Measurements from ENCODE around the gene FAM120A.

The FAM120A gene

GRCh38 chr9:93470391-93470790 is 18.9 kb downstream of the FAM120A start:
- Histone ChIP-seq H3K36me3 (ENCODE audit: control insufficient read depth in 4 of 4, insufficient read depth in 4 of 4, low read length in 3 of 4) (peaks cover 6 to 17% (median 16%) of the 10 kb centered on the region in 4 experiments), H3K4me1 (ENCODE audit: control extremely low read depth in 1 of 4, control insufficient read depth in 4 of 4, insufficient read depth in 4 of 4, low read length in 3 of 4) (peaks cover 4 to 22% (median 17%) of the 10 kb centered on the region in 4 experiments), H3K27ac (ENCODE audit: insufficient read depth in 1 of 2, low read depth in 1 of 2, low read length in 2 of 2, poor library complexity in 1 of 2, severe bottlenecking in 2 of 2) (no peak overlapping the region), H3K9me3 (ENCODE audit: control extremely low read depth in 1 of 5, control insufficient read depth in 4 of 5, insufficient read depth in 2 of 5, low read depth in 1 of 5, low read length in 4 of 5) (no peaks in the 10 kb centered on the region), H3K4me3 (ENCODE audit: control insufficient read depth in 1 of 7, extremely low read depth in 1 of 7, insufficient read depth in 4 of 7, low read depth in 2 of 7, low read length in 6 of 7) (no peak overlapping the region), H3K27me3 (replicated peaks in 2 of 5; ENCODE audit: control insufficient read depth in 4 of 5, insufficient read depth in 5 of 5, low read length in 4 of 5) (no peaks in the 10 kb centered on the region)
- ChIA-PET POLR2A (no interaction called here), CTCF (no interaction called here)
- WGBS (ENCODE audit: insufficient coverage) = 76% methylated on average over 2 of the region's 5 CpGs
- no peak for DNase-seq

GRCh38 chr9:93471124-93471523 is 19.6 kb downstream of the FAM120A start:
- Histone ChIP-seq H3K27ac (ENCODE audit: insufficient read depth in 1 of 2, low read depth in 1 of 2, low read length in 2 of 2, poor library complexity in 1 of 2, severe bottlenecking in 2 of 2) (no peak overlapping the region), H3K9me3 (ENCODE audit: control extremely low read depth in 1 of 5, control insufficient read depth in 4 of 5, insufficient read depth in 2 of 5, low read depth in 1 of 5, low read length in 4 of 5) (no peaks in the 10 kb centered on the region), H3K4me1 (ENCODE audit: control extremely low read depth in 1 of 4, control insufficient read depth in 4 of 4, insufficient read depth in 4 of 4, low read length in 3 of 4) (peaks cover 4 to 22% (median 16%) of the 10 kb centered on the region in 4 experiments), H3K4me3 (ENCODE audit: control insufficient read depth in 1 of 7, extremely low read depth in 1 of 7, insufficient read depth in 4 of 7, low read depth in 2 of 7, low read length in 6 of 7) (no peak overlapping the region), H3K27me3 (replicated peaks in 2 of 5; ENCODE audit: control insufficient read depth in 4 of 5, insufficient read depth in 5 of 5, low read length in 4 of 5) (no peaks in the 10 kb centered on the region), H3K36me3 (ENCODE audit: control insufficient read depth in 4 of 4, insufficient read depth in 4 of 4, low read length in 3 of 4) (peaks cover 7 to 20% (median 18%) of the 10 kb centered on the region in 4 experiments)
- no peak for DNase-seq
- ChIA-PET POLR2A (no interaction called here), CTCF (interaction anchor here (1.0 kb wide), 1 partner anchor 38 kb away, joined by 3 read pairs; no protein-coding TSS in a partner anchor)
- WGBS (ENCODE audit: insufficient coverage) = 90% methylated on average over 6 of the region's 6 CpGs

GRCh38 chr9:93473411-93473810 is 21.9 kb downstream of the FAM120A start:
- CTCF ChIA-PET = interaction anchor here (1.1 to 1.4 kb wide), 2 partner anchors 11 to 19 kb away, joined by 3 to 4 read pairs; no protein-coding TSS in a partner anchor
- H3K9me3 ChIP-seq (ENCODE audit: control extremely low read depth in 1 of 5, control insufficient read depth in 4 of 5, insufficient read depth in 2 of 5, low read depth in 1 of 5, low read length in 4 of 5) = no peaks in the 10 kb centered on the region

GRCh38 chr9:93475108-93475507 is 23.6 kb downstream of the FAM120A start:
- WGBS (ENCODE audit: insufficient coverage) = 100% methylated on average over 1 of the region's 3 CpGs
- Histone ChIP-seq H3K4me3 (ENCODE audit: control insufficient read depth in 1 of 7, extremely low read depth in 1 of 7, insufficient read depth in 4 of 7, low read depth in 2 of 7, low read length in 6 of 7) (no peak overlapping the region), H3K27ac (ENCODE audit: insufficient read depth in 1 of 2, low read depth in 1 of 2, low read length in 2 of 2, poor library complexity in 1 of 2, severe bottlenecking in 2 of 2) (no peak overlapping the region), H3K4me1 (ENCODE audit: control extremely low read depth in 1 of 4, control insufficient read depth in 4 of 4, insufficient read depth in 4 of 4, low read length in 3 of 4) (no peaks in the 10 kb centered on the region), H3K9me3 (ENCODE audit: control extremely low read depth in 1 of 5, control insufficient read depth in 4 of 5, insufficient read depth in 2 of 5, low read depth in 1 of 5, low read length in 4 of 5) (no peaks in the 10 kb centered on the region), H3K27me3 (replicated peaks in 2 of 5; ENCODE audit: control insufficient read depth in 4 of 5, insufficient read depth in 5 of 5, low read length in 4 of 5) (no peaks in the 10 kb centered on the region), H3K36me3 (ENCODE audit: control insufficient read depth in 4 of 4, insufficient read depth in 4 of 4, low read length in 3 of 4) (peaks cover 14 to 39% (median 23%) of the 10 kb centered on the region in 4 experiments)
- POLR2A ChIA-PET = no interaction called here
- CTCF ChIA-PET = interaction anchor here (0.7 to 1.0 kb wide), 2 partner anchors 11 to 48 kb away, joined by 3 to 4 read pairs; no protein-coding TSS in a partner anchor
- no peak for DNase-seq

More at GRCh38 chr9:93473411-93473810, 21.9 kb downstream of the FAM120A start:
- Histone ChIP-seq H3K4me1 (ENCODE audit: control extremely low read depth in 1 of 4, control insufficient read depth in 4 of 4, insufficient read depth in 4 of 4, low read length in 3 of 4) (peaks cover 0 to 7% (median 3%) of the 10 kb centered on the region in 4 experiments), H3K36me3 (ENCODE audit: control insufficient read depth in 4 of 4, insufficient read depth in 4 of 4, low read length in 3 of 4) (peaks cover 13 to 34% (median 22%) of the 10 kb centered on the region in 4 experiments), H3K4me3 (ENCODE audit: control insufficient read depth in 1 of 7, extremely low read depth in 1 of 7, insufficient read depth in 4 of 7, low read depth in 2 of 7, low read length in 6 of 7) (no peak overlapping the region), H3K27ac (ENCODE audit: insufficient read depth in 1 of 2, low read depth in 1 of 2, low read length in 2 of 2, poor library complexity in 1 of 2, severe bottlenecking in 2 of 2) (no peak overlapping the region), H3K27me3 (replicated peaks in 2 of 5; ENCODE audit: control insufficient read depth in 4 of 5, insufficient read depth in 5 of 5, low read length in 4 of 5) (no peaks in the 10 kb centered on the region)
- POLR2A ChIA-PET = no interaction called here
- no CpG with 5 or more reads among the region's 5 CpGs for WGBS (ENCODE audit: insufficient coverage)
- DNase-seq = no peak

GRCh38 chr9:93475856-93476255 is 24.4 kb downstream of the FAM120A start:
- no peak for DNase-seq
- WGBS (ENCODE audit: insufficient coverage) = 88% methylated on average over 1 of the region's 3 CpGs
- H3K4me3 ChIP-seq (ENCODE audit: control insufficient read depth in 1 of 7, extremely low read depth in 1 of 7, insufficient read depth in 4 of 7, low read depth in 2 of 7, low read length in 6 of 7) = no peak overlapping the region
- no peaks in the 10 kb centered on the region for H3K4me1 ChIP-seq (ENCODE audit: control extremely low read depth in 1 of 4, control insufficient read depth in 4 of 4, insufficient read depth in 4 of 4, low read length in 3 of 4)
- ChIA-PET CTCF (interaction anchor here (0.7 to 1.0 kb wide), 2 partner anchors 12 to 47 kb away, joined by 3 to 4 read pairs; no protein-coding TSS in a partner anchor), POLR2A (no interaction called here)
- no peaks in the 10 kb centered on the region for H3K9me3 ChIP-seq (ENCODE audit: control extremely low read depth in 1 of 5, control insufficient read depth in 4 of 5, insufficient read depth in 2 of 5, low read depth in 1 of 5, low read length in 4 of 5)
- no peaks in the 10 kb centered on the region for H3K27me3 ChIP-seq (replicated peaks in 2 of 5; ENCODE audit: control insufficient read depth in 4 of 5, insufficient read depth in 5 of 5, low read length in 4 of 5)
- no peak overlapping the region for H3K27ac ChIP-seq (ENCODE audit: insufficient read depth in 1 of 2, low read depth in 1 of 2, low read length in 2 of 2, poor library complexity in 1 of 2, severe bottlenecking in 2 of 2)
- H3K36me3 ChIP-seq (ENCODE audit: control insufficient read depth in 4 of 4, insufficient read depth in 4 of 4, low read length in 3 of 4) = peaks cover 15 to 43% (median 23%) of the 10 kb centered on the region in 4 experiments

GRCh38 chr9:93476924-93477323 is 25.4 kb downstream of the FAM120A start:
- ChIA-PET CTCF (interaction anchor here (1.3 to 1.8 kb wide), 2 partner anchors 9 to 24 kb away, joined by 3 to 4 read pairs; partner anchors contain the start of gene FAM120AOS), POLR2A (interaction anchor here (1.2 kb wide), 1 partner anchor 89 kb away, joined by 3 read pairs; no protein-coding TSS in a partner anchor)
- 100% methylated on average over 1 of the region's 4 CpGs for WGBS (ENCODE audit: insufficient coverage)
- peaks cover 14 to 38% (median 19%) of the 10 kb centered on the region in 4 experiments for H3K36me3 ChIP-seq (ENCODE audit: control insufficient read depth in 4 of 4, insufficient read depth in 4 of 4, low read length in 3 of 4)
- no peak overlapping the region for H3K4me3 ChIP-seq (ENCODE audit: control insufficient read depth in 1 of 7, extremely low read depth in 1 of 7, insufficient read depth in 4 of 7, low read depth in 2 of 7, low read length in 6 of 7)
- DNase-seq = no peak
- no peaks in the 10 kb centered on the region for H3K27me3 ChIP-seq (replicated peaks in 2 of 5; ENCODE audit: control insufficient read depth in 4 of 5, insufficient read depth in 5 of 5, low read length in 4 of 5)
- H3K9me3 ChIP-seq (ENCODE audit: control extremely low read depth in 1 of 5, control insufficient read depth in 4 of 5, insufficient read depth in 2 of 5, low read depth in 1 of 5, low read length in 4 of 5) = no peaks in the 10 kb centered on the region
- no peaks in the 10 kb centered on the region for H3K4me1 ChIP-seq (ENCODE audit: control extremely low read depth in 1 of 4, control insufficient read depth in 4 of 4, insufficient read depth in 4 of 4, low read length in 3 of 4)
- no peak overlapping the region for H3K27ac ChIP-seq (ENCODE audit: insufficient read depth in 1 of 2, low read depth in 1 of 2, low read length in 2 of 2, poor library complexity in 1 of 2, severe bottlenecking in 2 of 2)

- no peaks in the 10 kb centered on the region for H3K4me1 ChIP-seq (ENCODE audit: control extremely low read depth in 1 of 4, control insufficient read depth in 4 of 4, insufficient read depth in 4 of 4, low read length in 3 of 4)
- H3K27me3 ChIP-seq (replicated peaks in 2 of 5; ENCODE audit: control insufficient read depth in 4 of 5, insufficient read depth in 5 of 5, low read length in 4 of 5) = no peaks in the 10 kb centered on the region
- ChIA-PET POLR2A (interaction anchor here (1.2 kb wide), 1 partner anchor 89 kb away, joined by 3 read pairs; no protein-coding TSS in a partner anchor), CTCF (interaction anchor here (1.3 to 1.8 kb wide), 2 partner anchors 9 to 24 kb away, joined by 3 to 4 read pairs; partner anchors contain the start of gene FAM120AOS)
- H3K36me3 ChIP-seq (ENCODE audit: control insufficient read depth in 4 of 4, insufficient read depth in 4 of 4, low read length in 3 of 4) = peaks cover 12 to 38% (median 16%) of the 10 kb centered on the region in 4 experiments
- DNase-seq = no peak
- H3K4me3 ChIP-seq (ENCODE audit: control insufficient read depth in 1 of 7, extremely low read depth in 1 of 7, insufficient read depth in 4 of 7, low read depth in 2 of 7, low read length in 6 of 7) = no peak overlapping the region
- WGBS (ENCODE audit: insufficient coverage) = 100% methylated on average over 2 of the region's 2 CpGs
- no peaks in the 10 kb centered on the region for H3K9me3 ChIP-seq (ENCODE audit: control extremely low read depth in 1 of 5, control insufficient read depth in 4 of 5, insufficient read depth in 2 of 5, low read depth in 1 of 5, low read length in 4 of 5)
- no peak overlapping the region for H3K27ac ChIP-seq (ENCODE audit: insufficient read depth in 1 of 2, low read depth in 1 of 2, low read length in 2 of 2, poor library complexity in 1 of 2, severe bottlenecking in 2 of 2)
Measured at GRCh38 chr9:93477397-93477796, 25.9 kb downstream of the FAM120A start.

Measured in common myeloid progenitor, CD34-positive (primary cell).